RWPE2 (cell line): ENCODE results near the gene WNT16.
"Not testable (repeated sequence)": the region's sequence is repeated elsewhere in the genome, so short reads cannot be mapped to it uniquely, and the experiment has no call there.

Experiments
- ATAC-seq: fragments of 200-7000 bp; cut with Tn5 transposase; 3 replicates; pipeline ENCODE4 v1.9.1; 2021; ENCODE audit warnings: low read depth
- DNase-seq: peaks from one replicate; pipeline ENCODE4 v3.0.0-alpha.2; 2020; ENCODE audit warnings: low spot score
- H3K27ac ChIP-seq: fragments of 450-650 bp; 2 replicates; pipeline ENCODE4 v1.5.1; 2017; ENCODE audit warnings: mild to moderate bottlenecking; ENCODE audit not compliant: poor library complexity, severe bottlenecking
- H3K27me3 ChIP-seq: fragments of 250-450 bp; sonication (Bioruptor Pico); 2 replicates; pipeline ENCODE4 v1.5.1; 2021; ENCODE audit warnings: mild to moderate bottlenecking, moderate library complexity; ENCODE audit not compliant: insufficient read depth, poor library complexity, severe bottlenecking
- H3K36me3 ChIP-seq: fragments of 250-450 bp; sonication (Bioruptor Pico); 2 replicates; pipeline ENCODE4 v1.5.1; 2020; ENCODE audit warnings: low read depth, mild to moderate bottlenecking, moderate library complexity
- H3K4me1 ChIP-seq: fragments of 250-450 bp; sonication (Bioruptor Pico); 2 replicates; pipeline ENCODE4 v1.5.1; 2021; ENCODE audit warnings: mild to moderate bottlenecking, moderate library complexity; ENCODE audit not compliant: insufficient read depth, poor library complexity, severe bottlenecking
- H3K4me3 ChIP-seq: fragments of 250-450 bp; sonication (Bioruptor Pico); 2 replicates; pipeline ENCODE4 v1.5.1; 2021; ENCODE audit warnings: mild to moderate bottlenecking, moderate library complexity; ENCODE audit not compliant: severe bottlenecking
- H3K9me3 ChIP-seq: fragments of 250-450 bp; sonication (Bioruptor Pico); 2 replicates; pipeline ENCODE4 v1.5.1; 2021; ENCODE audit warnings: mild to moderate bottlenecking, moderate library complexity; ENCODE audit not compliant: severe bottlenecking
- TF ChIP-seq, protein P1 (sequence below): fragments of 450-650 bp; IDR thresholded peaks from one replicate; pipeline ENCODE4 v1.5.1; 2017; ENCODE audit warnings: mild to moderate bottlenecking, moderate library complexity; ENCODE audit not compliant: poor library complexity, severe bottlenecking

WNT16 gene

DNA sequence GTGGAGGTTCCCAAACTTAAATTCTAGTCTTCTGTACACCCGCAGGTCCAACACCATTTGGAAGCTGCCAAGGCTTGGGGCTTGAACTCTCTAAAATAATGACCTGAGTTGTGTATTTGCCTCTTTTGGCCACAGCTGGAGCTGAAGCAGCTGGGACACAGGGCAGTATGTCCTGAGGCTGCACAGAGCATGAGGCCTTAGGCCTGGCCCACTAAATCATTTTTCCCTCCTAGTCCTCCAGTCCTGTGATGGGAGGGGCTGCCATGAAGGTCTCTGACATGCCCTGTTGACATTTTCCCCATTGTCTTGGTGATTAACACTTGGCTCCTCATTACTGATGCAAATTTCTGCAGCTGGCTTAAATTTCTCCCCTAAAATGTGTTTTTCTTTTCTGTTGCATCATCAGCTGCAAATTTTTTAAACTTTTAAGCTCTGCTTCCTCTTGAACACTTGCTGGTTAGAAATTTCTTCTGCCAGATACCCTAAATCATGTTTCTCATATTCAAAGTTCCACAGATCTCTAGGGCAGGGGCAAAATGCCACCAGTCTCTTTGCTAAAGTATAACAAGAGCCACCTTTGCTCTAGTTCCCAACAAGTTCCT, 43.6 kb upstream of the WNT16 start:
- Histone ChIP-seq H3K9me3 (peaks cover 4% of the 10 kb centered on the region), H3K27me3 (no peaks in the 10 kb centered on the region), H3K27ac (no peak overlapping the region), H3K36me3 (no peaks in the 10 kb centered on the region), H3K4me1 (no peaks in the 10 kb centered on the region), H3K4me3 (no peak overlapping the region)
- DNase-seq (no peak), ATAC-seq (no peak)
- TF ChIP-seq, protein P1, sequence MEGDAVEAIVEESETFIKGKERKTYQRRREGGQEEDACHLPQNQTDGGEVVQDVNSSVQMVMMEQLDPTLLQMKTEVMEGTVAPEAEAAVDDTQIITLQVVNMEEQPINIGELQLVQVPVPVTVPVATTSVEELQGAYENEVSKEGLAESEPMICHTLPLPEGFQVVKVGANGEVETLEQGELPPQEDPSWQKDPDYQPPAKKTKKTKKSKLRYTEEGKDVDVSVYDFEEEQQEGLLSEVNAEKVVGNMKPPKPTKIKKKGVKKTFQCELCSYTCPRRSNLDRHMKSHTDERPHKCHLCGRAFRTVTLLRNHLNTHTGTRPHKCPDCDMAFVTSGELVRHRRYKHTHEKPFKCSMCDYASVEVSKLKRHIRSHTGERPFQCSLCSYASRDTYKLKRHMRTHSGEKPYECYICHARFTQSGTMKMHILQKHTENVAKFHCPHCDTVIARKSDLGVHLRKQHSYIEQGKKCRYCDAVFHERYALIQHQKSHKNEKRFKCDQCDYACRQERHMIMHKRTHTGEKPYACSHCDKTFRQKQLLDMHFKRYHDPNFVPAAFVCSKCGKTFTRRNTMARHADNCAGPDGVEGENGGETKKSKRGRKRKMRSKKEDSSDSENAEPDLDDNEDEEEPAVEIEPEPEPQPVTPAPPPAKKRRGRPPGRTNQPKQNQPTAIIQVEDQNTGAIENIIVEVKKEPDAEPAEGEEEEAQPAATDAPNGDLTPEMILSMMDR = no peak

DNA sequence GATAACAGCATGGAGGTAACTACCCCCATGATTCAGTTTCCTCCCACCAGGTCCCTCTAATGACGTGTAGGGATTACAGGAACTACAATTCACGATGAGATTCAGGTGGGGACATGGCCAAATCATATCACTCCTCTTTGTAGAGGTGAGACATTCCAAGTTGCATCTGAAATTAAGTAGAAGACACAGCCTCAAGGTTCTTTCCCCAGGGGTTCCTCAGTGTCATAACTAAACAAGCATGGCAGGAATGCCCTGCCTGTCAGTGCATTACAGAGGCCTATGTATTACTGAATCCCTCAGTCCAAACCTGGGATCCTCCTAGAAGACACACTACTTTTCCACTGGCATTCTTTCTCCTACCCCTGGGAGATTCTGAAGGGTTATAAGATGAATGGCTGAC, 42.6 kb upstream of the WNT16 start:
- H3K27me3 ChIP-seq = no peaks in the 10 kb centered on the region
- ATAC-seq = no peak
- H3K9me3 ChIP-seq = peaks cover 4% of the 10 kb centered on the region
- DNase-seq = no peak
- H3K4me1 ChIP-seq = no peaks in the 10 kb centered on the region
- TF ChIP-seq, protein P1 = no peak
- H3K4me3 ChIP-seq = no peak overlapping the region
- H3K27ac ChIP-seq = no peak overlapping the region
- H3K36me3 ChIP-seq = no peaks in the 10 kb centered on the region

DNA sequence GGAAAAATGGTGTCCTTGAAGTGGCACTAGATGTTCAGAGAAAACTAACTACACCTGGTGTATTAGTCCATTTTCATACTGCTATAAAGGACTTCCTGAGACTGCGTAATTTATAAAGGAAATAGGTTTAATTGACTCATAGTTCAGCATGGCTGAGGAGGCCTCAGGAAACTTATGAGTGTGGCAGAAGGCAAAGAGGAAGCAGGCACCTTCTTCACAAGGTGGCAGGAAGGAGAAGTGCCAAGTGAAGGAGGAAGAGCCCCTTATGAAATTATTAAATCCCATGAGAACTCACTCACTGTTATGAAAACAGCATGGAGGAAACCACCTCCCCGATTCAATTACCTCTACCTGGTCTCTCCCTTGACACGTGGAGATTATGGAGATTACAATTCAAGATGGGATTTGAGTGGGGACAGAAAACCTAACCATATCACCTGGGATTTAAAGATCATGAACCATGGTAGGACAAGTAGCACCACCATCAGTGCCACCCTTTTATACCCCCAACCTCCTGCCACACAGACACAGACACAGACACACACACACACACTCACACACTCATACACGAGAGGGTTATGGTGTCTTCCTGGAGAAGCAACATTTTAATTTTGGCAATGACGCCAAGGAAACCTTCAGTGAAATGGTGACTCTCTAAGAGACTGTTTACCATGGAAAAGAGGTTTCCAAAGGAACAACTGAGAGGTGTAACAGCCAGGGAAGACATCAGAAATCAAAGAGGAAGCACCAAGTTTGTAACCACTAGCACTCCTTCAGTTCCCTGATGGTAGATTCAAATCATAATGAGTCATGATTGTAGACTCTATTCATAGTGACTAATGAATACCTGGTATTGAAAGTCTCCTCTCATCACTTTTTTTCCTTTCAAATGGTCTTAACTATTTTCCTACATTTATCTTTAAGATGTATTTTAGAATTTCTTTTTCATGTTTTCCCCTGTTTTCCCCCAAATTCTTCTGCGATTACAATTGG, 41.8 kb upstream of the WNT16 start:
- H3K4me1 ChIP-seq = no peaks in the 10 kb centered on the region
- no peak overlapping the region for H3K27ac ChIP-seq
- TF ChIP-seq, protein P1 = no peak
- DNase-seq = no peak
- no peaks in the 10 kb centered on the region for H3K36me3 ChIP-seq
- ATAC-seq = peak; percentile 68; the same call in 2 of the 3 replicates
- H3K4me3 ChIP-seq = no peak overlapping the region
- H3K27me3 ChIP-seq = no peaks in the 10 kb centered on the region
- peaks cover 4% of the 10 kb centered on the region for H3K9me3 ChIP-seq

DNA sequence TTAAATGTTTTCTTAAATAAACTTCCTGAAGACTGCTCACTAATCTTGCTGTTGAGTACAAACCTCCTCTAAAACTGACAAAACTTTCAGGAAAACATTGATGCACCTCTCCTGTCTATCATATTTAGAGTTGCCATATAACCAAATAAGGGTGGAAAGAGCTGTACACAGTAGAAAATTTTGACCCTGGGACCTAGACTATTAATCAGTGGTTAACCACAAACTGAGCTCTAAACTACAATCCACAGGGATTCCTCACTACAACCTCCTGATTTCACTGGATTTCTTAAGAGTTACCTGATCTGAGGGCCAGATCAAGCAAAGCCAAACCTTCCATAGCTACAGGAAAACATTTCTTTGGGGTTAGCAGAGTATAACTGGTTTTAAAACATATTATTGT, 39.9 kb upstream of the WNT16 start:
- H3K27ac ChIP-seq = no peak overlapping the region
- DNase-seq (no peak), ATAC-seq (peak; percentile 91)
- TF ChIP-seq, protein P1 = no peak
- H3K4me1 ChIP-seq = no peaks in the 10 kb centered on the region
- no peaks in the 10 kb centered on the region for H3K36me3 ChIP-seq
- no peaks in the 10 kb centered on the region for H3K27me3 ChIP-seq
- no peak overlapping the region for H3K4me3 ChIP-seq
- peaks cover 4% of the 10 kb centered on the region for H3K9me3 ChIP-seq

DNA sequence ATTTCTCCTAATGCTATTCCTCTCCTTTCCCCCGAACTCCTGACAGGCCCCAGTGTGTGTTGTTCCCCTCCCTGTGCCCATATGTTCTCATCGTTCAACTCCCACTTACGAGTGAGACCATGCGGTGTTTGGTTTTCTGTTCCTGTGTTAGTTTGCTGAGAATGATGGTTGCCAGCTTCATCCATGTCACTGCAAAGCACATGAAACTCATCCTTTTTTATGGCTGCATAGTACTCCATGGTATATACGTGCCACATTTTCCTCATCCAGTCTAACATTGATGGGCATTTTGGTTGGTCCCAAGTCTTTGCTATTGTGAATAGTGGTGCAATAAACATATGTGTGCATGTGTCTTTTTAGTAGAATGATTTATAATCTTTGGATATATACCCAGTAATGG, 38.9 kb upstream of the WNT16 start:
- ATAC-seq, H3K27ac ChIP-seq: not testable (repeated sequence)

More for the DNA sequence above, 38.9 kb upstream of the WNT16 start:
- DNase-seq, H3K4me1 ChIP-seq, H3K27me3 ChIP-seq, H3K4me3 ChIP-seq, H3K9me3 ChIP-seq, H3K36me3 ChIP-seq: not testable (repeated sequence)
